HG03565 (cell line): ENCODE data around the gene S100Z.
"Not testable (repeated sequence)": the region's sequence is repeated elsewhere in the genome, so short reads cannot be mapped to it uniquely, and the experiment has no call there.

Experiments
- ATAC-seq: cut with Tn5 transposase; IDR thresholded peaks from one replicate; pipeline ENCODE4 v1.9.1; 2021; ENCODE audit warnings: mild to moderate bottlenecking, moderate library complexity; ENCODE audit not compliant: unreplicated experiment

Gene S100Z

GRCh38 chr5:76849419-76850291 lies at the start of gene S100Z:
Gene S100Z, plus strand, starts transcription at chr5:76850014. Its CDS starts 25,346 bp downstream, at chr5:76875360.
- ATAC-seq: no peak

GRCh38 chr5:76800579-76800978 lies 49.2 kb upstream of the S100Z start:
- no peak for ATAC-seq

- no peak for ATAC-seq
Observed at GRCh38 chr5:76801159-76801802, 48.5 kb upstream of the S100Z start.

GRCh38 chr5:76801803-76802195 lies 48.0 kb upstream of the S100Z start:
- no peak for ATAC-seq

GRCh38 chr5:76804266-76804665 lies 45.5 kb upstream of the S100Z start:
- no peak for ATAC-seq

- ATAC-seq: no peak
Observed at GRCh38 chr5:76805821-76806505, 43.9 kb upstream of the S100Z start.

GRCh38 chr5:76807296-76807695 lies 42.5 kb upstream of the S100Z start:
- no peak for ATAC-seq

GRCh38 chr5:76808141-76808691 lies 41.6 kb upstream of the S100Z start:
- ATAC-seq: no peak

- ATAC-seq: no peak
Observed at GRCh38 chr5:76809141-76809540, 40.7 kb upstream of the S100Z start.

- ATAC-seq: no peak
Observed at GRCh38 chr5:76810236-76810635, 39.6 kb upstream of the S100Z start.

- no peak for ATAC-seq
Observed at GRCh38 chr5:76811214-76811613, 38.6 kb upstream of the S100Z start.

- ATAC-seq: not testable (repeated sequence)
Observed at GRCh38 chr5:76812209-76812608, 37.6 kb upstream of the S100Z start.

GRCh38 chr5:76813982-76814562 lies 35.7 kb upstream of the S100Z start:
- ATAC-seq: no peak

GRCh38 chr5:76816110-76816831 lies 33.5 kb upstream of the S100Z start:
- no peak for ATAC-seq

- ATAC-seq: no peak
Observed at GRCh38 chr5:76818844-76819831, 30.7 kb upstream of the S100Z start, which contains the start of gene F2RL1. Gene F2RL1, plus strand, starts transcription at chr5:76819030. Its CDS starts 153 bp downstream, at chr5:76819183.

- ATAC-seq: no peak
Observed at GRCh38 chr5:76819851-76820525, 29.8 kb upstream of the S100Z start.

- ATAC-seq: no peak
Observed at GRCh38 chr5:76820526-76820890, 29.3 kb upstream of the S100Z start.

- no peak for ATAC-seq
Observed at GRCh38 chr5:76821136-76821535, 28.7 kb upstream of the S100Z start.
